Measurements from ENCODE around the gene WBP2.

Gene WBP2

DNA sequence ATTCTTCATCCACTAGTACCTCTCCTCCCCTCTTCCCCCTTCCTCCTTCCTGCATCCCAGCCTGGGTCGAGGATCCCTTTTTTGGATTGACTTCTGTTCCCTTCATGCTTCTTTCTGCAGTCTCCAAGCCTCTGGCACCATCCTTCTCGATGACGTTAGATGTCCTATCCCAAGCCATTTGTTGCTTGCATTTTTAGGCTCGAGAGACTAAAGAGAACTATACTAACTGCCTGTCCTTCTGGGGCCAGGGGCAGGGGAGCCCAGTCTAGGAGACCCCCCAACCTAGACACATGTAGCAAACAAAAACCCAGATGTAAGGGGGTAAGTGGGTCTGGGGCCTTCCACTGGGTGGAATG, 46.6 kb downstream of the WBP2 start:
- no peaks in the 10 kb centered on the region for H3K9me3 ChIP-seq (ENCODE audit: control insufficient read depth, insufficient read depth, low read depth, low read length)
- ChIA-PET POLR2A (interaction anchor here (0.6 to 2.8 kb wide), 4 partner anchors 9 to 311 kb away, joined by 3 to 19 read pairs (median 6); no protein-coding TSS in a partner anchor), CTCF (interaction anchor here (1.2 to 1.8 kb wide), 3 partner anchors 19 to 37 kb away, joined by 4 to 10 read pairs (median 5); no protein-coding TSS in a partner anchor)
- H3K4me3 ChIP-seq (ENCODE audit: low read depth, low read length): no peak overlapping the region
- TF ChIP-seq SCRT2 (tag by site-specific recombination; IDR thresholded peaks at IDR 0.05) (peak; percentile 51; the same call in 1 of the 2 replicates), ZNF610 (tag by site-specific recombination; IDR thresholded peaks at IDR 0.05; ENCODE audit: borderline replicate concordance) (no peak)
- H3K36me3 ChIP-seq (ENCODE audit: control insufficient read depth in 2 of 2, insufficient read depth in 1 of 2, low read length in 2 of 2): peaks cover 15 to 48% of the 10 kb centered on the region in 2 experiments
- peaks cover 9% of the 10 kb centered on the region for H3K4me1 ChIP-seq (ENCODE audit: control insufficient read depth, insufficient read depth, low read length)
- H3K27ac ChIP-seq (ENCODE audit: extremely low read depth, low read depth, low read length): peak overlapping the region; percentile 74

DNA sequence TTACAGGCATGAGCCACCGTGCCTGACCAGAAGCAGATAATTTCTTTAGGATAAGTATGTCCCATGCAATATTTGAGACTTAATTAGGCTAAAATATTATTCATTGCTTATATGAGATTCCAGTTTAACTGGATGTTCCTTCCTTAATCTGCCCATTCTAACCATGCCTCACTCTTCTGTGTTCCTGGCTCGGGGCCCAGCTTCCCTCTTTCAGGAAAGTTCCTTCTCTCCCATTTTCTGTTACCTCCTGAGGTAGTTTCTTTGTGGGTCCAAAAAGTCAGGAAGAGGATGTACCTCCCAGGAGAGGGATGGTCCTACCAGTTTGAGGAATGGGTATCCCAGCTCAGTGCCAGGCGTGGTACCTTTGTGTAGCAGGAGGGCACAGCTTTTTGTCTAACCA, 47.3 kb downstream of the WBP2 start:
- ChIA-PET POLR2A (interaction anchor here (0.6 to 2.8 kb wide), 3 partner anchors 12 to 32 kb away, joined by 4 to 19 read pairs (median 10); no protein-coding TSS in a partner anchor), CTCF (interaction anchor here (1.2 to 1.8 kb wide), 3 partner anchors 20 to 37 kb away, joined by 4 to 10 read pairs (median 5); no protein-coding TSS in a partner anchor)
- peaks cover 9% of the 10 kb centered on the region for H3K4me1 ChIP-seq (ENCODE audit: control insufficient read depth, insufficient read depth, low read length)
- H3K9me3 ChIP-seq (ENCODE audit: control insufficient read depth, insufficient read depth, low read depth, low read length): no peaks in the 10 kb centered on the region
- peaks cover 15 to 45% of the 10 kb centered on the region in 2 experiments for H3K36me3 ChIP-seq (ENCODE audit: control insufficient read depth in 2 of 2, insufficient read depth in 1 of 2, low read length in 2 of 2)
- no peak overlapping the region for H3K4me3 ChIP-seq (ENCODE audit: low read depth, low read length)
- TF ChIP-seq KLF10 (tag by site-specific recombination; IDR thresholded peaks at IDR 0.05) (no peak), ZNF843 (tag by site-specific recombination; IDR thresholded peaks at IDR 0.05) (no peak), ZNF707 (tag by site-specific recombination; IDR thresholded peaks at IDR 0.05) (no peak), ZNF366 (tag by site-specific recombination; conservative IDR thresholded peaks at IDR 0.05) (peak; percentile 14; the same call in 1 of the 2 replicates)
- 0 out of 2 replicates have a peak overlapping the region, but pooled peaks have one; percentile 74 for H3K27ac ChIP-seq (ENCODE audit: extremely low read depth, low read depth, low read length)

DNA sequence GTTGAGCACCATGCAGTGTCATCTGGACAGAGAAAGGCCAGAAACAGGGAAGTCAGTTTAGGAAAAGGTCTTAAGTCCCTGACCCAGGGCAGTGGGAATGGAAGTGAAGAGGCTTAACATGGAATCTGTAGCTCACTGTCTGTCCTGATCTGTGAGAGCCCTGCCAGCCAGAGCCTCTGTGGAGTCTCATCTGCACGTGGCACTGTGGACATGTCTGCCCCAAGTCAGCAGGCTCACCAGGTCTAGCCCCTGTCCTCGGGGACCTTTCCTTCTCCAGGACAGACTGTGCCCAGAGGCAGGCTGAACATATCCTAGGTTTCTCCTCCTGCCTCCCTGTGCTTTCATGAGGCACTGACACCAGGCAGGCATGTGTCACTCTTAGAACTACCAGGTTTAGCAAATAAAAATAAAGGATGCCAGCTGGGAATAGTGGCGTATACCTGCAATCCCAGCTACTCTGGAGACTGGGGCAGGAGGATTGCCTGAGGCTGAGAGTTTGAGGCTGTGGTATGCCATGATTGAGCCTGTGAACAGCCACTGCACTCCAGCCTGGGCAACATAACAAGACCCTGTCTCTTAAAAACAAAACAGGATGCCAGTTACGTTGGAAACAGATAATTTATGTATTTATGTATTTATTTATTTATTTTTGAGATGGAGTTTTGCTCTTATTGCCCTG, 48.2 kb downstream of the WBP2 start:
- Histone ChIP-seq H3K4me3 (ENCODE audit: low read depth, low read length) (no peak overlapping the region), H3K36me3 (ENCODE audit: control insufficient read depth in 2 of 2, insufficient read depth in 1 of 2, low read length in 2 of 2) (peaks cover 13 to 41% of the 10 kb centered on the region in 2 experiments; a peak in 2 of 3 replicates), H3K4me1 (ENCODE audit: control insufficient read depth, insufficient read depth, low read length) (peaks cover 9% of the 10 kb centered on the region), H3K9me3 (ENCODE audit: control insufficient read depth, insufficient read depth, low read depth, low read length) (no peaks in the 10 kb centered on the region), H3K27ac (ENCODE audit: extremely low read depth, low read depth, low read length) (peak overlapping the region; percentile 46; the same call in 1 of the 2 replicates)
- no peak for TF ChIP-seq ZNF660 (tag by site-specific recombination; IDR thresholded peaks at IDR 0.05)
- no peak for TF ChIP-seq ZNF707 (tag by site-specific recombination; IDR thresholded peaks at IDR 0.05)
- TF ChIP-seq ZNF792 (tag by site-specific recombination; IDR thresholded peaks at IDR 0.05): no peak
- TF ChIP-seq ZNF670 (tag by site-specific recombination; IDR thresholded peaks at IDR 0.05; ENCODE audit: low read depth): no peak
- no peak for TF ChIP-seq ZNF214 (tag by site-specific recombination; IDR thresholded peaks at IDR 0.05; ENCODE audit: borderline replicate concordance)
- no peak for TF ChIP-seq ZNF473 (tag by site-specific recombination; IDR thresholded peaks at IDR 0.05)
- TF ChIP-seq ZNF335 (tag by site-specific recombination; conservative IDR thresholded peaks at IDR 0.05): no peak
- TF ChIP-seq, protein P1, sequence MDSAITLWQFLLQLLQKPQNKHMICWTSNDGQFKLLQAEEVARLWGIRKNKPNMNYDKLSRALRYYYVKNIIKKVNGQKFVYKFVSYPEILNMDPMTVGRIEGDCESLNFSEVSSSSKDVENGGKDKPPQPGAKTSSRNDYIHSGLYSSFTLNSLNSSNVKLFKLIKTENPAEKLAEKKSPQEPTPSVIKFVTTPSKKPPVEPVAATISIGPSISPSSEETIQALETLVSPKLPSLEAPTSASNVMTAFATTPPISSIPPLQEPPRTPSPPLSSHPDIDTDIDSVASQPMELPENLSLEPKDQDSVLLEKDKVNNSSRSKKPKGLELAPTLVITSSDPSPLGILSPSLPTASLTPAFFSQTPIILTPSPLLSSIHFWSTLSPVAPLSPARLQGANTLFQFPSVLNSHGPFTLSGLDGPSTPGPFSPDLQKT (IDR thresholded peaks at IDR 0.05; ENCODE audit: borderline replicate concordance, low read depth, low read length): no peak
- no peak for TF ChIP-seq ZNF521 (tag by site-specific recombination; IDR thresholded peaks at IDR 0.05)
- no peak for TF ChIP-seq ZNF311 (tag by site-specific recombination; IDR thresholded peaks at IDR 0.05; ENCODE audit: borderline replicate concordance)
- TF ChIP-seq, protein P2, sequence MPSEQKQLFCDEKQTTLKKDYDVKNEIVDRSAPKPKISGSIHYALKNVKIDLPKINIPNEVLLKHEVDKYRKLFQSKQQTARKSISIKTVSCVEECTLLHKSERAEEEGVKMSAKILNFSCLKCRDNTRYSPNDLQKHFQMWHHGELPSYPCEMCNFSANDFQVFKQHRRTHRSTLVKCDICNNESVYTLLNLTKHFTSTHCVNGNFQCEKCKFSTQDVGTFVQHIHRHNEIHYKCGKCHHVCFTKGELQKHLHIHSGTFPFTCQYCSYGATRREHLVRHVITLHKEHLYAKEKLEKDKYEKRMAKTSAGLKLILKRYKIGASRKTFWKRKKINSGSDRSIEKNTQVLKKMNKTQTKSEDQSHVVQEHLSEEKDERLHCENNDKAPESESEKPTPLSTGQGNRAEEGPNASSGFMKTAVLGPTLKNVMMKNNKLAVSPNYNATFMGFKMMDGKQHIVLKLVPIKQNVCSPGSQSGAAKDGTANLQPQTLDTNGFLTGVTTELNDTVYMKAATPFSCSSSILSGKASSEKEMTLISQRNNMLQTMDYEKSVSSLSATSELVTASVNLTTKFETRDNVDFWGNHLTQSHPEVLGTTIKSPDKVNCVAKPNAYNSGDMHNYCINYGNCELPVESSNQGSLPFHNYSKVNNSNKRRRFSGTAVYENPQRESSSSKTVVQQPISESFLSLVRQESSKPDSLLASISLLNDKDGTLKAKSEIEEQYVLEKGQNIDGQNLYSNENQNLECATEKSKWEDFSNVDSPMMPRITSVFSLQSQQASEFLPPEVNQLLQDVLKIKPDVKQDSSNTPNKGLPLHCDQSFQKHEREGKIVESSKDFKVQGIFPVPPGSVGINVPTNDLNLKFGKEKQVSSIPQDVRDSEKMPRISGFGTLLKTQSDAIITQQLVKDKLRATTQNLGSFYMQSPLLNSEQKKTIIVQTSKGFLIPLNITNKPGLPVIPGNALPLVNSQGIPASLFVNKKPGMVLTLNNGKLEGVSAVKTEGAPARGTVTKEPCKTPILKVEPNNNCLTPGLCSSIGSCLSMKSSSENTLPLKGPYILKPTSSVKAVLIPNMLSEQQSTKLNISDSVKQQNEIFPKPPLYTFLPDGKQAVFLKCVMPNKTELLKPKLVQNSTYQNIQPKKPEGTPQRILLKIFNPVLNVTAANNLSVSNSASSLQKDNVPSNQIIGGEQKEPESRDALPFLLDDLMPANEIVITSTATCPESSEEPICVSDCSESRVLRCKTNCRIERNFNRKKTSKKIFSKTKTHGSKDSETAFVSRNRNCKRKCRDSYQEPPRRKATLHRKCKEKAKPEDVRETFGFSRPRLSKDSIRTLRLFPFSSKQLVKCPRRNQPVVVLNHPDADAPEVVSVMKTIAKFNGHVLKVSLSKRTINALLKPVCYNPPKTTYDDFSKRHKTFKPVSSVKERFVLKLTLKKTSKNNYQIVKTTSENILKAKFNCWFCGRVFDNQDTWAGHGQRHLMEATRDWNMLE (tag by site-specific recombination; conservative IDR thresholded peaks at IDR 0.05; ENCODE audit: low read depth): no peak
- TF ChIP-seq ZNF843 (tag by site-specific recombination; IDR thresholded peaks at IDR 0.05): no peak
- TF ChIP-seq ZNF837 (tag by site-specific recombination; IDR thresholded peaks at IDR 0.05): no peak
- TF ChIP-seq KLF16 (tag by site-specific recombination; IDR thresholded peaks at IDR 0.05): no peak
- TF ChIP-seq, protein P3, sequence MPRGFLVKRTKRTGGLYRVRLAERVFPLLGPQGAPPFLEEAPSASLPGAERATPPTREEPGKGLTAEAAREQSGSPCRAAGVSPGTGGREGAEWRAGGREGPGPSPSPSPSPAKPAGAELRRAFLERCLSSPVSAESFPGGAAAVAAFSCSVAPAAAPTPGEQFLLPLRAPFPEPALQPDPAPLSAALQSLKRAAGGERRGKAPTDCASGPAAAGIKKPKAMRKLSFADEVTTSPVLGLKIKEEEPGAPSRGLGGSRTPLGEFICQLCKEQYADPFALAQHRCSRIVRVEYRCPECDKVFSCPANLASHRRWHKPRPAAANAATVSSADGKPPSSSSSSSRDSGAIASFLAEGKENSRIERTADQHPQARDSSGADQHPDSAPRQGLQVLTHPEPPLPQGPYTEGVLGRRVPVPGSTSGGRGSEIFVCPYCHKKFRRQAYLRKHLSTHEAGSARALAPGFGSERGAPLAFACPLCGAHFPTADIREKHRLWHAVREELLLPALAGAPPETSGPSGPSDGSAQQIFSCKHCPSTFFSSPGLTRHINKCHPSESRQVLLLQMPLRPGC (tag by site-specific recombination; IDR thresholded peaks at IDR 0.05): no peak
- ChIA-PET POLR2A (interaction anchor here (0.5 to 2.8 kb wide), 6 partner anchors 10 to 703 kb away, joined by 3 to 10 read pairs (median 4); partner anchors contain the start of gene WBP2), CTCF (interaction anchor here (0.6 to 1.6 kb wide), 3 partner anchors 34 to 204 kb away, joined by 3 to 5 read pairs (median 4); no protein-coding TSS in a partner anchor)

Measured in HEK293 (cell line).